GM18909 (cell line): Measurements from ENCODE around the gene BBS2.

Experiments used
- ATAC-seq: cut with Tn5 transposase; IDR thresholded peaks from one replicate; pipeline ENCODE4 v1.9.1; 2021; ENCODE audit warnings: mild to moderate bottlenecking; ENCODE audit not compliant: unreplicated experiment, poor library complexity

Gene BBS2

DNA sequence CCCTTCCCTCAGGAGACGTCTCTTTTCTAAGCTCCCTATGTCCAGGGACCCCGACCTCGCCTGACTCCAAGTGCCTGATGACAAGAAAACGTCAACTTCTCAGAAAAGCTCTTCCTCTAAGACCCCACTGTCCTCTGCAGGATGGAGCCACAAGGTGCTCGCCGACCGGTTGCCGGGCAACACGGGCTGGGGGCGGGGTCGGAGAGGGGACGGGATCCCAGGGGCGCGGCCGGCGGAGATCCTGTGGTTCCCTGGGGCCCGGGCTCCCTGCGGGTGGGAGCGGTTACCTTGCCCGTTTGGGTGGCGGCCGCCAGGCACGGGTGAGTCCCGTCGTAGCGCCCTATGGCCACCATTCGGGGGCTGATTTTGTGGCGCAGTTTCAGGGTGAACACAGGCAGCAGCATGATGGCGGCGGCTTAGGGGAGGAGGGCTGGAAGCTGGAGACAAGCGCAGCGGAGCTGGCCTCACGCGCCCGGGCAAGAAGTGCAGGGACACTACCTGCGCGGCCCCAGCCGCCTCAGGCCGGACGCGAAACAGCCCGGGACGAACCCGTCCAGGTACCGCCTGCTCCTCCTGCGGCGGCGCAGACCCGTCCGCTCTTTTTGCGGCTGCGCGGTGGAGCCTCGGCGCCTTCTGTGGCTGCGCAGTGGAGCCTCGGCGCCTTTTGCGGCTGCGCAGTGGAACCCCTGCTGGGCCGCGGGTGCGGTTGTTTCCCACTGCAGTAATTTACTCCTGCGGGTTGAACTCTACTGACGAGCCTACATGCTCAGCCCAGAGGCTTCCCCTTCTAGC lies at the start of gene BBS2:
TSS of gene BBS2 (minus strand) at position 566 of the 792 bp plus-strand sequence. CDS start at position 404, 162 bp downstream.
- peak; percentile 82 for ATAC-seq

GRCh38 chr16:56564793-56565477 lies 45.1 kb upstream of the BBS2 start, which contains the start of gene MT4:
Gene MT4, plus strand, starts transcription at chr16:56565073. Its CDS starts 56 bp downstream, at chr16:56565129.
- ATAC-seq: no peak

GRCh38 chr16:56561126-56561525 lies 41.3 kb upstream of the BBS2 start:
- no peak for ATAC-seq

- no peak for ATAC-seq
Observed at GRCh38 chr16:56560447-56560846, 40.6 kb upstream of the BBS2 start.

- ATAC-seq: no peak
Observed at GRCh38 chr16:56559109-56559508, 39.3 kb upstream of the BBS2 start.

DNA sequence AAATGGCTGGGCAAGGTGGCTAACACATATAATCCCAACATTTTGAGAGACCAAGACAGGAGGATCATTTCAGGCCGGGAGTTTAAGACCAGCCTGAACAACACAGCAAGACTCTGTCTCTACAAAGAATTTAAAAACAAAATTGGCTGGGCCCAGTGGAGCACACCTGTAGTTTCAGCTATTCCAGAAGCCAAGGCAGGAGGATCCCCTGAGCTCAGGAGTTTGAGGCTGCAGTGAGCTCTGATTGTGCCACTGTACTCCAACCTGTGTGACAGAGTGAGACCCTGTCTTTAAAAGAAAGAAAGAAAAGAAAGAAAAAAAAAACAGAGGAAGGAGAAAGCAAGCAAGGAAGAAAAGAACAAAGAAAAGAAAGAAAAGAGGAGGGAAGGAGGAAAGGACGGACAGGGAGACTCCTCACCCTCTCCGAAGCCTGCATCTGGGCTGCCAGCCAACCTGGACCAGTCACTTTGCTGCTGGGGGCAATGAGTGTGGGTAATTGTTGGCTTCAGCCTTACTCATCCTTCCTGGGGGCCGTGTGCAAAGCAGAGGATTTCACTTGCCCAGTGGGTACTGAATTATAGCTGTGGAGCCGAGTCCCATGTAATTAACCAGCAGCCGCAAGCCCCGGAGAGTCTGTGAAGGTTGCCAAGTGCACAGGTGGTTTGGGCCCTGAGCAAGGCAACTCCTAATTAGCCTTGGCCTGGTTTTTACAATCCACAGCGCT lies 38.4 kb upstream of the BBS2 start:
- no peak for ATAC-seq

GRCh38 chr16:56554441-56554840 lies 34.6 kb upstream of the BBS2 start:
- ATAC-seq: no peak

DNA sequence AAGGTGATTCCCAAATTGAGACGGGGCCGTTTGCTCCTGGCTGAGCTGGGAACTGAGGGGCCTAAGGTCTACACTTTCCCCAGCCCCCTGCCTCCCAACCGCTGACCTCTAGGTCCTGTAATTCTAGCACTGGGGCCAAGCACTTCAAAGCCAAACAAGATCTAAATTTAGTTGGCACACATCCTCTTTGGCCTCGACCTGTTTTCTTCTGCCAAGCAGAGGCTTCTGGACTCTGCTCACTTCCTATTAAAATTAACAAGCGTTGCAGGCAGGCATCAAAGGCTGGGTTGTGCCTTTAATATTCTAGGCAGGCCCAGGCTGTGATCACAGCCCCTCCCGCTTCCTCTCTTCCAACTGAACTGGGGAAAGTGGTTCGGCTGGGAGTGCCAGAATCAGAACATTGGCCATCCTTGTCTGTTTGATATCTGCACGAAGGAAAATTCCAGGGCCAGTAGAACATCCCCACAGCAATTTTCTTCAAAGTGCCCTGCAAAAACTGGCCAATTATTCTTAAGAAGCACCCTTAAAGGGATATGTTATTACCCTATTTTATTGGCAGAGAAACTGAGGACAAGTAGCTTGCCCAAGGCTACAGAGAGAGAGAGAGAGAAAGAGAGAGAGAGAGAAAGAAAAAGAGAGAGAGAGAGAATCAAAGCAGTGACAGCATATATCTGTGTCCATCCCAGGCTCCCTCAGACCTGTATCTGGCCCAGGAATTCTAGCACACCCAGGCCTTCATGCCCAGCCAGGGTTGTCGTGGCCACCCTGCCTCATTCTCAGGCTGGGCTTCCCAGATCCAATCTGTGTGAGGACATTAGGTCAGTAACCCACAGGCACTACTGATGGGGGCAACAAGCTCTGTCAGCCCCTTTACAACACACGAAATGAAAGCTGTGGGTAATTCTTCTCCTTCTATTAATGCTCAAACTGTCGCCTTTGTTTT lies 32.2 kb upstream of the BBS2 start:
- no peak for ATAC-seq

DNA sequence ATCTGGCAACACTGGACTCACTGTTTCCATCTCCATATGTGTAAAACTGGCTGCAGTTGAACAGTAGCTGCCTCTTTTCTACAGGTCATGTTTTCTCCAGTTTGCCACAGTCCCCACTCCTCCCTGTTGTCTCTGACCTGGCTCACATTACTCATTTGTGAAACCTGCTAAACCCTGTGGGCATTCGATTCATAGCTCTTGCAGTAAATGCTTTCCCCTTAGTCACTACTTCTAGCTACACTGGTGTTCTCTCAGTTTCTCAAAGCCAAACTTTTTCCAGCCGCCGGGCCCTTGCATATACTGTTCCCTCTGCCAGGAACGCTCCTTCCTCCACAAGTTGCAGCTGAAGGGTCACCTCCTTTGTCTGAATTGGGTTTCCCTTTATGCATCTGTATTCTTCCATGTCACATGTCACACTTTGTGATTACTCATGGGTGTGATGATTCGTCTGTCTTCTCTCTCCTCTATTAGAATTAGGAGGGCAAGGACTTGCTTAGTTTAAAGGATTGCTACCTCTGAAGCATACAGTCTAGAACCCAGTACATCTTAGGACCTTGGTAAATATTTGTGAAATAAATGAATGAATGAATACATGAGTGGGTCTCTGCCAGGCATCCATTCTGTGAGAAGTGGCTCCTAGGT lies 30.0 kb upstream of the BBS2 start:
- ATAC-seq: no peak

DNA sequence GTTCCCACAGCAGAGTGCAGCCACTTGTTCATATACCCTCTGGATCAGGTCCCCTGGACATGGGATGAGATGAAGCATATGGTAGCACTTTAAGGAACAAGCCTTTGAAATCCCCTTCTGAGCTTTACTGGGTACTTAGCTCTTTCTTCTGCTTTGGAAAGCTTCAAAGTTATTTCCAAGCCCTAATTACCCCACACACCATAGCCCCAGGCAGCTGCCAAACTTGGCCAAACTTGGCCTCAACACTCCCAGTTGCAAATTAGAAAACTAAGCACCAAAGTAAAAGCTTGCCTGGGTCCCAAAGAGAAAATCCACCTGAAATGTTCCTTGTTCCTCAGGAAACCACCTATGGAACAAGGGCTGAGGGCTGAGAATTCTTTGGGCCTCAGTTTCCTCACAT lies 29.3 kb upstream of the BBS2 start:
- ATAC-seq: no peak

GRCh38 chr16:56547949-56548567 lies 28.2 kb upstream of the BBS2 start:
- no peak for ATAC-seq

DNA sequence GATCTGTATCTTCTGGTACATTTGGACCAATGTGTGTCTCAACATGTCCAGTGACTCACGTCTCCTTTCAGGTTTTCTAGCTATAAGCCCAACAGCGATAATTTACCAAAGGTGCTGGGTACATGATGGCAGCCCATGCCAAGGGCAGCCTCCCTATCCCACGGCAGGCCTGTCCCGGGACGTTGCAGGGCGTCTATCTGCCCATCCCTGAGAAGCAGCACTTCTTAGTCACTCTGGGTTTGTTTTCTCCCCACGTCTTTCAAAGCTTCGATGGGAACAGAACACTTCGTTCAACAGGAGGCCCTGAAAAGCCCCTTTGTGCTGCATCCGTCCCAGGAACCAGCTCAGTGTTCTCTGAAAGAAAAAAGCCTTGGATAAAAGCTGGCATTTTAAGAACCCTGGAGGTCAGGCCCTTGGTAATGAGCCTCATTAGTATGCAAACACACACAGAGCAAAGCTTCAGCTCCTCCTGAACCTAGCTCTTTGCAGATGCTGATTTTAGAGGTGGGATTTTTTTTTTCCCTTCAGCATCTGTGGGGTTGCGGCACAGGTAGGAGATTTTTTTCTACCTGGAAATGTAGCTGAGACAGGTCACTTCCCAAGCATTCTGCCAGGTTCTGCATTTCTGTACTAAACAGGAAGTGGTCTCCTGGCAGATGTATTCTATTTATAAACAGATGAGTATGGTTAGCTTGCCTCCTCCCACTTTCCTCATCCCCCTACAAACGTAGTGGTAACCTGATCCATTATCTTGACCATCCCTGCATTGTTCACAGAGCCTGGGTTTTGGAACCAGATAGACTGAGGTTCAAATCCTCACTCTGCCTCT lies 27.5 kb upstream of the BBS2 start:
- no peak for ATAC-seq

DNA sequence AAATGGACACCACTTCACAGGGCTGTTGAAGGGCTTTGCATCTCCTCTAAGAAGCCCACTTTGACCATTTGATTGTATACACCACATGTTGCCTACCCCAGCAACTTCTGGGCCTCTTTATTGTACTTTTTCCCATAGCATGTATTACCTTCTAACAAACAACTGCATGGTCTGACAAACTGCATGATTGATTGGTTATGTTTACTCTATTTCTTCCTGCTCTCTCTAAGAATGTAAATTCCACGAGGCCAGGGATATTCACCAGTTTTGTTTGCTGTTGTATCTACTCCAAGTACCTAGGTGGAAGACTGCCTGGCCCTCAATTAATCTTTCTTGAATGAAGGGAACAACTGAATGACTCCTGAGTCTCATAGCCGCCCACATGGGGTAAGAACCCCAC lies 22.2 kb upstream of the BBS2 start:
- ATAC-seq: no peak

- no peak for ATAC-seq
Observed at GRCh38 chr16:56539656-56540055, 19.8 kb upstream of the BBS2 start.

DNA sequence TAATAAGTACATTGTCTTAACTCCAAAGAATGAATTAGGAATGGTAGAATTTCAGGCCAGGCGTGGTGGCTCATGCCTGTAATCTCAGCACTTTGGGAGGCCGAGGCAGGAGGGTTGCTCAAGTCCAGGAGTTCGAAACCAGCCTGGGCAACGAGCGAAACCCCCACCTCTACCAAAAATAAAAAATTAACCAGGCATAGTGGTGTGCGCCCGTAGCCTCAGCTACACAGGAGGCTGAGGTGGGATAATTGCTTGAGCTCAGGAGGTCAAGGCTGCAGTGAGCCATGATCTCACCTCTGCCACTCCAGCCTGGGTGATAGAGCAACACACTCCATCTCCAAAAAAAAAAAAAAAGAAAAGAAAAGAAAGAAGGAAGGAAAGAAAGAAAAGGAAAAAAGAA lies 18.5 kb upstream of the BBS2 start:
- ATAC-seq: no peak

DNA sequence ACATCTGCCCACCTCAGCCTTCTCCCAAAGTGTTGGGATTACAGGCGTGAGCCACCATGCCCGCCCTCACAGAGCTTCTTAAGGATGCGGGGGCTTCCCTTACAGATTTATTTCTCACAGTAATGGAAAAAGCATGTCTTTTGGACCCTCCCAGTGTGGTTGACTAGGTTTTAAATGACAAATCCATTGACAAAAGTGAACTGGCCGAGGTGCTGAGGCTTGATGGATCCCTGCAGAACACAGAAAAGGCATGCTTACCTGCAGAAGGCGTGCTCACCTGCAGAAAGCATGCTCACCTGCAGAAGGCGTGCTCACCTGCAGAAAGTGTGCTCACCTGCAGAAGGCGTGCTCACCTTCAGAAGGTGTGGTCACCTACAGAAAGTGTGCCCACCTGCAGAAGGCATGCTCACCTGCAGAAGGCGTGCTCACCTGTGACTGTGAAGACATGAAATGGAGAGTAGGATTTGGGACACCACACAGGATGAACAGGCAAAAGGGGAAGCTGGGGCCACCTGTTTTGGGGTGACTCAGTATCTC lies 15.1 kb upstream of the BBS2 start:
- ATAC-seq: no peak

DNA sequence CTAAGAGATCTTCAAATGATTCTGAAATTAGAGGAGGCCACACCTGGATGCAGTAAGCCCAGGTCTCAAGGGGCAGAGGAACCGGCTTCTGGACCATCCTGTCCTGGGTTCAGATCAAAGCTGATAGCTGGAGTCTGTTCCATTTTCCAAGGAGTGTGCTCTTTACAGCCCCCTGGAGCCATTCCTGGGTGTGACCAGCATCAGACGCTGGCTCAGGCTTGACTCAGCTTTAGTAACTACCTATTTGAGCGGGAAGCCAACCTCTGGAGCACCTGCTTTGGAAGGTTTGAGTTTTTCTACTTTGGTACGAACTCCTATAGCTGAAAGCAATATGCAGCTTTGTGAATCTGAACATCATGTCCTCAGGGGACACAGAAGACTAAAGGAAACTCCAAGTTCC lies 12.9 kb upstream of the BBS2 start:
- ATAC-seq: no peak

- ATAC-seq: no peak
Observed at GRCh38 chr16:56530872-56531271, 11.0 kb upstream of the BBS2 start.
